ENCODE data around the gene RAB3C. TPM values are rescaled to one million over a fixed set of nuclear protein-coding genes. Genes with fewer than 3 reads are reported as not detected.

RAB3C gene
- total RNA-seq, 1 donor from 2014 or later, result 2.5 TPM

GRCh38 chr5:58836351-58836750 lies 253.5 kb downstream of the RAB3C start:
- Histone ChIP-seq H3K4me3 (no peak overlapping the region), H3K4me1 (no peaks in the 10 kb centered on the region), H3K27me3 (no peaks in the 10 kb centered on the region), H3K9me3 (peaks cover 7% of the 10 kb centered on the region), H3K27ac (no peak overlapping the region), H3K36me3 (no peaks in the 10 kb centered on the region)
- no peak for DNase-seq (ENCODE audit: extremely low spot score in 2 of 2)
- intact Hi-C loops (cut with DNase I), result no loop called here
- TF ChIP-seq POLR2A (IDR thresholded peaks at IDR 0.05), result no peak
- no peak for TF ChIP-seq POLR2AphosphoS5 (IDR thresholded peaks at IDR 0.05; ENCODE audit: insufficient read depth in 1 of 2, low read depth in 1 of 2)
- TF ChIP-seq CTCF (IDR thresholded peaks at IDR 0.05), result no peak

DNA sequence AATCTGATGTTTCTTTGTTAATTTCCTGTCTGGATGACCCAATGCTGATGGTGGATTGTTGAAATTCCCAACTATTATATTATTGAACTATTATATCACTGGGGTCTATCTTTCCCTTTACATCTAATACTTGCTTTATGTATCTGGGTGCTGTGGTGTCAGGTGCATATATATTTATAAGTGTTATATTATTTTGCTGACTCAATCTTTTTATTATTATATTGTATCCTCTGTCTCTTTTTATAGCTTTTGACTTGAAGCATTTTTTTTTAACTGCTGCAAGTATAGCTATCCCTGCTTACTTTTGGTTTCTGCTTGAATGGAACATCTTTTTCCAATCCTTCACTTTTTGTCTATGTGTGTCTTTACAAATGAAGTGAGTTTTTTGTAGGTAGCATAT lies 255.9 kb downstream of the RAB3C start:
- H3K4me1 ChIP-seq, result no peaks in the 10 kb centered on the region
- H3K9me3 ChIP-seq, result peaks cover 7% of the 10 kb centered on the region
- H3K36me3 ChIP-seq, result no peaks in the 10 kb centered on the region
- no peak overlapping the region for H3K27ac ChIP-seq
- no peaks in the 10 kb centered on the region for H3K27me3 ChIP-seq
- intact Hi-C loops (cut with DNase I), result no loop called here
- TF ChIP-seq CTCF (IDR thresholded peaks at IDR 0.05) (no peak), POLR2AphosphoS5 (IDR thresholded peaks at IDR 0.05; ENCODE audit: insufficient read depth in 1 of 2, low read depth in 1 of 2) (no peak)
- no peak for DNase-seq (ENCODE audit: extremely low spot score in 2 of 2)
- no peak overlapping the region for H3K4me3 ChIP-seq

DNA sequence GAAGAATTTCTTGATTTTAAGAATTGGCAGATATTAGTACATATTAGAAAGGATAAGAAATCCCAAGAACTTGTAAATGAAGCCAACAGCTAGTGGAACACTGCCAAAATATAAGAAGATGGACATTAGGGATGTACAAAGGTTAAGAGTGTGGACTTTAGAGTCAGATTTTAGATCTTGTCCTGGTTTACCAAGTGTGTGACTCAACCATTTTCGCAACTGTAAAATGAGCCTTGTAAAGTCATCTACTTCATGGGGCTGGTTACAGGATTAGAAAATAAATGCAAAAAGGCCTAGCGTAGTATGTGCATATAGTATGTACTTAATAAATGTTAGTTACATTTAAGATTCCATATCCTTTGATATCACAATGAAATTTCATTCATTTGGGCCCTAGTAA lies 260.0 kb downstream of the RAB3C start:
- intact Hi-C loops (cut with DNase I), result no loop called here
- Histone ChIP-seq H3K4me1 (no peaks in the 10 kb centered on the region), H3K27ac (no peak overlapping the region), H3K36me3 (no peaks in the 10 kb centered on the region), H3K9me3 (peaks cover 7% of the 10 kb centered on the region), H3K27me3 (no peaks in the 10 kb centered on the region), H3K4me3 (no peak overlapping the region)
- no peak for TF ChIP-seq CTCF (IDR thresholded peaks at IDR 0.05)
- TF ChIP-seq POLR2A (IDR thresholded peaks at IDR 0.05), result no peak
- TF ChIP-seq POLR2AphosphoS5 (IDR thresholded peaks at IDR 0.05; ENCODE audit: insufficient read depth in 1 of 2, low read depth in 1 of 2), result no peak
- no peak for DNase-seq (ENCODE audit: extremely low spot score in 2 of 2)

DNA sequence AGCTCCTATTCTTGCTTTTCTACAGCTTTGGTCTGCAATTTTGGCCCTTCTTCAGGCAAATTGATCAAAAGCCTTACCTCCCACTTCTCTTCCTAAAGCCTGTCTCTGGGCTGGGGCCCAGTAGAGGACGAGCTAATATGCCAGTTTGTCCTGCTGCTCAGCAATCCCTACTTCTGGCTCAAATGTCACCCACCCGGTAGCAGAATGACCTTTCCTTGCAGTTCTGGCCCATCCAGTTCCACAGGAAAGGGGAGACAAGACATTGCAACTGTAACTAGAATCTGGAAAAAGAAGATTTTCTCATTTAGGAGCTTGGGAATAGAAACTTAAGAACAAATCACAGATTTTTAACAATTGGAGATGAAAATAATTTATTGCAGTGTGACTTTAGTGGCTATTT lies 261.5 kb downstream of the RAB3C start:
- Histone ChIP-seq H3K27ac (no peak overlapping the region), H3K27me3 (no peaks in the 10 kb centered on the region), H3K4me3 (no peak overlapping the region), H3K4me1 (no peaks in the 10 kb centered on the region), H3K9me3 (peaks cover 2% of the 10 kb centered on the region), H3K36me3 (no peaks in the 10 kb centered on the region)
- TF ChIP-seq POLR2A (IDR thresholded peaks at IDR 0.05), result no peak
- TF ChIP-seq CTCF (IDR thresholded peaks at IDR 0.05), result no peak
- TF ChIP-seq POLR2AphosphoS5 (IDR thresholded peaks at IDR 0.05; ENCODE audit: insufficient read depth in 1 of 2, low read depth in 1 of 2), result no peak
- no peak for DNase-seq (ENCODE audit: extremely low spot score in 2 of 2)
- intact Hi-C loops (cut with DNase I), result no loop called here

DNA sequence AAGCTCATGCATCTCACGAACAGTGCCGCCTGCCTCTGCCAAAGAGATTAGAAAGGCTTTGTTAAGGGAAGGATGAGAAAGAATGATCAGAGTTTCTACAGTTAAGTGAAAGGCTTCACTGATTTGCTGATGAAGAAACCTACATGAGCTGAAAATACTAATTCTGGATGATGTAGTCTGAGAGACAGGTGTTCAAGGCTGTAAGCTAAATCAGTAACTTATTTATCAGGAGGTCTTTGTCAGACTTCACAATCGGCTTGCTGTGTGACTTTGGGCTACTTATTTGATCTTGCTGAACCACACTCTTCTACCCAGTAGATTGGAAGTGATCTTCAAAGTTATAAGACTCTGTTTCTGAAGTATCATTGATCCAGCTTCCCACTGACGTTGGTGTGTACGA lies 264.2 kb downstream of the RAB3C start:
- Histone ChIP-seq H3K4me1 (no peaks in the 10 kb centered on the region), H3K9me3 (no peaks in the 10 kb centered on the region), H3K27me3 (no peaks in the 10 kb centered on the region), H3K36me3 (no peaks in the 10 kb centered on the region), H3K4me3 (no peak overlapping the region), H3K27ac (no peak overlapping the region)
- DNase-seq (ENCODE audit: extremely low spot score in 2 of 2), result no peak
- intact Hi-C loops (cut with DNase I), result no loop called here
- TF ChIP-seq CTCF (IDR thresholded peaks at IDR 0.05) (no peak), POLR2A (IDR thresholded peaks at IDR 0.05) (no peak), POLR2AphosphoS5 (IDR thresholded peaks at IDR 0.05; ENCODE audit: insufficient read depth in 1 of 2, low read depth in 1 of 2) (no peak)

All from vagina (tissue), 2 donors.